Activated T-cell treated with anti-CD3 and anti-CD28 coated beads for 48 hours (primary cell): ENCODE data around the gene DAPP1.
"Not testable (repeated sequence)": the region's sequence is repeated elsewhere in the genome, so short reads cannot be mapped to it uniquely, and the experiment has no call there.

Experiments used
- DNase-seq: peaks from one replicate; pipeline ENCODE4 v3.0.0-alpha.2; 2020; ENCODE audit warnings: low read depth

DAPP1 gene

GRCh38 chr4:99824070-99824599 lies 7.5 kb downstream of the DAPP1 start:
- no peak for DNase-seq

DNA sequence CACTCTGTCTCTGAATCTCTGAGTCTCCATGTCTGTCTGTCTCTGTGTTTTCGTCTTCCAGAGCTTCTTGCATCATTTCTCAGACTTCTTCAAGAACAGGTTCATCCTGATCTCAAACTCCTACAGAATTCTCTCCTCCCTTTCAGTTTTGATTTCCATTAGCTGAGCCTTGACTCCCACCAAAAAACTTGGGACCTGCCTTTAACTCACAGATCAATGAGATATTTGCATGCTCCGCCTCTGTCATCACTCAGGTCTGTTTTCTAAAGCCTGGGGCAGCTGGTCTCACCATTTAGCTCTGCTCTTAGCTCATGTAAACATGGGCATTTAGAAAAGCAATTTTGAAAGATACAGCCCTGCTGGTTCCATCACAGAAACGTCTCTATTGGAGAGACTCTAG lies 8.6 kb downstream of the DAPP1 start:
- no peak for DNase-seq

DNA sequence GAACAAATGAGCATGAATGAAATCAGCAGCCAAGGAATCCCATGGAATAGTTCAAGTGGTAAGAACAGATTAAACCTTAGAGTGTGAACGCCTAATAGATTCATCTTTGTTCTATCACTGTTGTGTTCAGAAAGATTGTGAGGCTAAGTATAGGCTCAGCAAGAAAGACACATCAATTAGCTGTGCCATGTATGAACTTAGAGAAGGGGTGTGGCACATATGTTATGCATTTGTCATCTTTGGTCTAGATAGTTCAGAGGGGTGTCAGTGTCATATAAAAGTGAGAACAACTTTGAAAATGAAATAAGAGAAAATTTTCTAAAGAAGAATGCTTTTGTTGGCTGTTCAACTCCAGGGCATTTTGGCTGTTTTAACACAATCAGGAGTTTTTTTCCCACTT lies 9.4 kb downstream of the DAPP1 start:
- no peak for DNase-seq

GRCh38 chr4:99827454-99827853 lies 10.8 kb downstream of the DAPP1 start:
- DNase-seq = no peak

GRCh38 chr4:99827857-99828256 lies 11.2 kb downstream of the DAPP1 start:
- no peak for DNase-seq

- no peak for DNase-seq
Measured at GRCh38 chr4:99828477-99828876, 11.8 kb downstream of the DAPP1 start.

DNA sequence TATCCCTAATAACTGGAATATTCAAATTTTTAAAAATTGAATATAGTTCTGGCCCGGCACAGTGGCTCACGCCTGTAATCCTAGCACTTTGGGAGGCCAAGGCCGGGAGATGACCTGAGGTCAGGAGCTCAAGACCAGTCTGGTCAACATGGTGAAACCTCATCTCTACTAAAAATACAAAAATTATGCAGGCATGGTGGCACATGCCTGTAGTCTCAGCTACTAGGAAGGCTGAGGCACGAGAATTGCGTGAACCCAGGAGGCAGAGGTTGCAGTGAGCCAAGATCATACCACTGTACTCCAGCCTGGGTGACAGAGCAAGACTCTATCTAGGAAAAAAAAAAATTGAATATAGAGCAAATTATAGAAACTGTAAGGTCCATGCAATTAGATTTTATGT lies 13.4 kb downstream of the DAPP1 start:
- not testable (repeated sequence) for DNase-seq

- no peak for DNase-seq
Measured at GRCh38 chr4:99832321-99832720, 15.7 kb downstream of the DAPP1 start.

- no peak for DNase-seq
Measured at GRCh38 chr4:99832758-99833157, 16.1 kb downstream of the DAPP1 start.

GRCh38 chr4:99833756-99834155 lies 17.1 kb downstream of the DAPP1 start:
- no peak for DNase-seq

- DNase-seq = no peak
Measured at GRCh38 chr4:99834569-99834968, 17.9 kb downstream of the DAPP1 start.

GRCh38 chr4:99835942-99836341 lies 19.3 kb downstream of the DAPP1 start:
- no peak for DNase-seq

DNA sequence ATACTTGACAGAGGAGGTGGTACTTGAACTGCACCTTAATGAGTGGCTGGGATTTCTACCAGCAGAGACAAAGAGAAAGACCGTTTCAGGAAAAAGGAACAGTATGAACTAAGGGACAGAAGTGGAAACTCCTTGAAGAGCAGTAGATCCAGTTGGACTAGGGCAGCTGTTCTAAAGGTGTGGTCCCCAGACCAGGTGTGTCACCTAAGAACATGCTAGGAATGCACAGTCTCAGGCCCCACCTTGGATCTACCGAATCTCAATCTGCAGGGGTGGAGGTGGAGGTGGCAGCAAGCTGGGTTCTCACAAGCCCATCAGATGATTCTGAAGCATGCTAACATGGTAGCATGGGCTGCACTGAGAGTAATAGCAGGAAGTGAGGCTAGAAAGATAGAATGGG lies 22.3 kb downstream of the DAPP1 start:
- no peak for DNase-seq

GRCh38 chr4:99841129-99841528 lies 24.5 kb downstream of the DAPP1 start:
- no peak for DNase-seq

DNA sequence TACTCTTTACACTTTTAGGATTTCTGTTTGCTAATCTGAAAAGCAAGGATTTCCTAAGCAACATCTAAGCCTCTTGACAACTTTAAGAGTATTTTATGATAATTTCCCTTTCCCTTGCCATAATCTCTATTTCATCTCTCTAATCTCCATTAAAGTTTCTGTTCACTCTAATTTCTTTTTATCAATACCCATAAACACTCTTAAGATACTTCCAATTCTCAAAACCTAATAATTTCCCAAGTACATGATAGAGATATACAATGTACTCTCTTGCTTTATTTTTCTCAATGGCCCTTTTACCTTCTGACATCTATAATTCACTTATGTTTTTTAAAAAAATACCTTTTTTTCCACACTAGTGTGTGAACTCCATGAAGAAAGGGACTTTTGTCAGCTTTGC lies 26.8 kb downstream of the DAPP1 start:
- no peak for DNase-seq

DNA sequence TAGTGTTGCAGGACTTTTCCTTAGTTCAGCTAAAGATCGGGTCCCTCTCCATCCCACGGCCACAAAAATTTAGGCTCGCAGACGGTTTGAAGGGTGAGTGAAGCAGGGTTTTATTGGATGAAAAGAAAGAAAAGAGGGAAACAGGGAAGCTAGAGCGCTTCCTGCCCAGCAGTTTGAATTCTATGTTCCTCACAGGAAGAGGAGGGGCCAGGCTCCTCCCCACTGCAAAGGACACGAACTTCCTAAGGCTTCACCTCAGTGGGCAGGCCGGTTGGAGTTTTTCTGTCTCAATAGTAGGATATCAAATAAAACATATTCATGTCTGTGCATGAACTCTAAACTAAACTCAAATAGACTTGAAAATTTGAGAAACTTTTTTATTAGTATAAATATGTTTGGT lies 27.4 kb downstream of the DAPP1 start:
- no peak for DNase-seq

- DNase-seq = no peak
Measured at GRCh38 chr4:99845179-99845578, 28.6 kb downstream of the DAPP1 start.

DNA sequence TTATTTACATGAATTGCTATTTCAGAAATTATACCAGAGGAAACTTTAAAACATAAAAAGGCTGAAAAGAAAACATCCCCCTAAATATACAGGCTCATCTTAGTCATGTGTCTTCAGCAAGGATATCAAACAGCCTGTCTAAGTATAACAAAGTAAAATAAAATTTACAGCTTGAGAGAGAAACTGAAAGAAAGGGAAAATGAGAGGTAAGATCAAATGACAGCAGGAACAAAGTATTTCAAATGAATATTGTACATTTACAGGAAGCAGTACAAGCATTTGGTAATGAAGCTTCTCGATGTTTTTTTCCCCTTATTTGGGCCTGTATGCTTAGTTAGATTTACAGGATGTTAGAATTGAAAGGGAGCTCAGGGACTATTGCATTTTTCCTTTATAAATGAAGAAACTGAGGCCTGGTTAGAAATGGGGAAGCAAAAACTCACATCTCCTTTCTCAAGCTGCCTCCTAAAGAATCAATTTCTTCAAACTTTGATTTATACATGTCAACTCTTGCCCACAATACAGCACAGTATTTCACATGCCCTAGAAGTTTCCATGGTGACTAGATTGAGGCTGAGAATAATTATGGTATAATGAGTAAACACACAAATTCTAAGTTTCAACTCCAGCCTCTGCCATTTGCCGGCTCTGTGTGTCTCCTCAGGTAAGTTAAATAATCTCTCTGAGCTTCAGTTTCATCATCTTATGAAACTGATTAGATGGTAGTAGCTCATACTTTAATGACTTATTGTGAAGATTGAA lies 29.3 kb downstream of the DAPP1 start:
- DNase-seq = no peak

GRCh38 chr4:99846891-99847290 lies 30.3 kb downstream of the DAPP1 start:
- no peak for DNase-seq

- no peak for DNase-seq
Measured at GRCh38 chr4:99847362-99847976, 30.8 kb downstream of the DAPP1 start.

DNA sequence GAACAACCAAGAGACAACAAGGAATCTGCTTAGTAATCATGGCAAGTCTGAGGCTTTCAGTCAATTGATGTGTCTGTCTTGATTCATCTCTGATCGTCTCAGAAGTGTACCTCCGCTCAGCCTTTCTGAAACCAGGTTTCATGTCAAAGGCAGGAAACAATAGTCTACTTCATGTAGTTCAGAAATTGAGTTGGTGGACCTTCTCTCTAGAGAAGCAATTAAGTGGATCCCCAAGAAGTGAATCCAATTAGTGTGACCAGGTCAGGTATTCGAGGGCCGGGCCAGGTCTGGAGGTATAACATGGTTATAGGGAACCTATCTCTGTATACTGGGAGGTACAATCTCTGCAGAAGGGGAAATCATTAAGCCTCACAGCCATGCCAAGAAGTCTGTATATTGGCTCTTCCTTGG lies 32.0 kb downstream of the DAPP1 start:
- no peak for DNase-seq

DNA sequence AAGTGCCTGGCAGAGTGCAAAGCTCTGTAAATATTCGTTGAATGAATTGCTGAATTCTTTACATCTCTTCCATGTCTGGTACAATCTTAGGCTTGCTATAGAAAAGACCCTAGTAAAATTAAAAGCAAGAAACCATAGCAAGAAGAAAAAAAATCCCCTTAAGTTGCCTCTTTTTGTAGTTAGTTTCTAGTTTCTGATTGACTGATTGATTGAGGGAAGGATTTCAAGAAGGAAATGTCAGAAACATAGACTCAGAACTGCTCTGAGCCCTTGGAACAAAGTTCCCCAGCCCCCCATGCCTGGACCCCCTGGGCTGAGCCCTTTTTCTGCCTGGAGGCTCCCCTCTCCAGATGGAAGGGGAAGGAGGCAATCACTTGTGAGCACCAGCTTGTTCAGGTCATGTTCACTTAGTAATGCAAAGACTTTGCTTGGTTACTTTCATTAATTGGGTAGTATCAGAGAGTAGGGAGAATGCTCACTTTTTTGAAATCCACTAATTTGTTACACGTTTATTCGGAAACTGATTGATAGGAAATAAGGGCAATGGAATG lies 35.6 kb downstream of the DAPP1 start:
- DNase-seq = no peak

DNA sequence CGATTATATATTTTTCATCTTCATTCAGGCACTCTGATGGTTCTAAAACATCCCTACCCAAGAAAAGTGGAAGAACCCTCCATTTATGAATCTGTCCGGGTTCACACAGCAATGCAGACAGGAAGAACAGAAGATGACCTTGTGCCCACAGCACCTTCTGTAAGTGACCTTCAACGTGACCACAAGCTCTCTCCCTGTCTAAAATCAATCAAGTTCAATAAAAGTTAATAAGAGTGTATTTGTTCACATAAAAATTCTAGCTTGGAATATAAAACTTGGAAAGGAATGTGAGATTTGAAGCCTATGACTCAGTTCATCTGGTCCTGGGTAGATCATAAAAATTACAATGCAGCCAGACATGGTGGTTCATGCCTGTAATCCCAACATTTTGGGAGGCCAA lies 36.6 kb downstream of the DAPP1 start:
- no peak for DNase-seq
